Measurements from ENCODE around the gene C16orf92.
A peak's percentile ranks its signal among the peaks of the same experiment; 100 is the strongest.

The C16orf92 gene

DNA sequence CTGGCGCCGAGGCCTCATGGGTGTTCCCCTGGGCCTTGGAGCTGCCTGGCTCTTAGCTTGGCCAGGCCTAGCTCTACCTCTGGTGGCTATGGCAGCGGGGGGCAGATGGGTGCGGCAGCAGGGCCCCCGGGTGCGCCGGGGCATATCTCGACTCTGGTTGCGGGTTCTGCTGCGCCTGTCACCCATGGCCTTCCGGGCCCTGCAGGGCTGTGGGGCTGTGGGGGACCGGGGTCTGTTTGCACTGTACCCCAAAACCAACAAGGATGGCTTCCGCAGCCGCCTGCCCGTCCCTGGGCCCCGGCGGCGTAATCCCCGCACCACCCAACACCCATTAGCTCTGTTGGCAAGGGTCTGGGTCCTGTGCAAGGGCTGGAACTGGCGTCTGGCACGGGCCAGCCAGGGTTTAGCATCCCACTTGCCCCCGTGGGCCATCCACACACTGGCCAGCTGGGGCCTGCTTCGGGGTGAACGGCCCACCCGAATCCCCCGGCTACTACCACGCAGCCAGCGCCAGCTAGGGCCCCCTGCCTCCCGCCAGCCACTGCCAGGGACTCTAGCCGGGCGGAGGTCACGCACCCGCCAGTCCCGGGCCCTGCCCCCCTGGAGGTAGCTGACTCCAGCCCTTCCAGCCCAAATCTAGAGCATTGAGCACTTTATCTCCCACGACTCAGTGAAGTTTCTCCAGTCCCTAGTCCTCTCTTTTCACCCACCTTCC lies 35.5 kb upstream of the C16orf92 start:
- DNase-seq = no peak
- intact Hi-C loops (cut with DNase I) = no loop called here

DNA sequence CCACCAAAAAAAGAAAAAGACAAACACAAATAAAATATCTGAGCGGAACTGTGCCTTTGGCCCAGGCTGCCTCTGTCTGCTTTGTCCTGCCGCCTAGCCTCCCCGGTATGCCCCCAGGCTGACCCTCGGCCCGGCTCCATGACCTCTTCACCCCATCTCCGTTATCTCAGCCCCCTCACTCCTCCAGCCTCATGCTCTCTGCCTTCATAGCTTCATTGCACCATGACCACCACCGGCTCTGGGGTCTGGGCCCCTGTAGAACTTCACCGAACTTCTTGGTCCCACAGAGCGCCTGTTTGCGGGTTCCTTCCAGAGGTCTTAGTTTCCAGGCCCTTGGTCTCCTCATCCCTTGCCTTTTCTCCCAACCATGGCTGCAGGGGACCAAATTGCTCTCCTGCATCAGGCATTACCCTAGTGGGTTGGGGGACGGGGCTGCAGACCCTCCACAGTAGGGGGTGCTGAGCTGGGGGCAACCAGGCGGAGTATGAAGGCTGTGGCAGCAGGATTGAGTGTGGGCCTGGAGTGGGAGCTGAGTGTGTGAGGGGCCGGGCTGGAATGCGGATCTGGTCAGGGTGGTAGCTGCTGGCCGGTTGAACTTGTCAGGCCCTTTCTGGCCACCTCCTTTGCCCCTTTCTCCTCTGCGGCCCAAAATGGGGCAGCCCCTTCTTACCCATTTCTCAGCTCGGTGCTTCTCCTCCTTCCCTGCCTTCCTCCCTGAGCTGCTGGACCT lies 34.5 kb upstream of the C16orf92 start:
- intact Hi-C loops (cut with DNase I) = no loop called here
- DNase-seq = no peak

DNA sequence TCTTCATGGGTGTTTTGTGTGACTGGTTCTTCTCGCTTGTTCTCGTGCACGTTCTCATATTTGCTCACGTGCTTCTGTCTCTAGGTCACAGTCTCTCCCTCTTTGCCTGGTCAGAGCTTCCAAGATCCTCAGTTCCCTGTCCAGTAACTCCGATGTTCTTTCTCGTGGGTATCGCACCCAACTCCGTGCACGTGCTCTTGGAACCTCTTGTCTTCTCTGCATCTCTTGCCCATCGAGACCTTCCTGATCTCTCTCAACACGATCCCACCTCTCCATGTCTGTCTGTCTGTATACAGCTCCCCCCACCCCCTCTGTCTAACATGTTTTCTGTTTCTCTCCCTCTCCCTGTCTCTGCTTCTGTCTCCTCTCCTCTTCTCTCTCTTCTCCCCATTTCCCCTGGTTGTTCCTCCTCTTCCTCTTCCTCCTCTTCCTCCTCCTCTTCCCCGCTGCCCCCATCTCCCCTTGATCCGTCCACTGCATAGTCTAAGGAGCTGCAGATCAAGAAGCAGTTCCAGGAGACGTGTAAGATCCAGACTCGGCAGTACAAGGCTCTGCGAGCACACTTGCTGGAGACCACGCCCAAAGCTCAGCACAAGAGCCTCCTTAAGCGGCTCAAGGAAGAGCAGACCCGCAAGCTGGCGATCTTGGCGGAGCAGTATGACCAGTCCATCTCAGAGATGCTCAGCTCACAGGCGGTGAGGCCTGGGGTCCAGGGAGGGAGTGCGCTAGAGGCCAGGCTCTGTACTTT lies 33.7 kb upstream of the C16orf92 start:
- DNase-seq = no peak
- intact Hi-C loops (cut with DNase I) = no loop called here

DNA sequence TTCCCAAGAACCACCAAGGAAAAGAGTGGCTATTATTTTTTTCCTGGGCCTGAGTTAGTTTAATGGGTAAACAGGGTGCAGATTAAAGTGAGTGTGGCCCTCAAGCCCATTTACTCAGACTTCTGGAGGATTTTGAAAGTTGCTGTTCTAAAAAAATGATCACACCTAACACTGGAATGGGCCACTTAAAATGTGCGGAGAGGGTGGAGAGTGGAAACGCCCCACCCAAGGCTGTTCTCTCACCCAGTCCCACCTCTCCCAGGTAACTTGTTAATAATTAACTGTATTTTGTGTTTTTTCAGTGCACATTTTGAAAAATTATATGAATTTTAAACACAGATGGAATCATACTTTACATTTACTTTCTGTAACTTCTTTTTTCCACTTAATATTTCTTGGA lies 33.0 kb upstream of the C16orf92 start:
- intact Hi-C loops (cut with DNase I) = loop anchor here (10.0 kb wide), 2 partner anchors 65 to 175 kb away; partner anchors contain the start of genes PAGR1 and PRRT2
- DNase-seq = no peak

DNA sequence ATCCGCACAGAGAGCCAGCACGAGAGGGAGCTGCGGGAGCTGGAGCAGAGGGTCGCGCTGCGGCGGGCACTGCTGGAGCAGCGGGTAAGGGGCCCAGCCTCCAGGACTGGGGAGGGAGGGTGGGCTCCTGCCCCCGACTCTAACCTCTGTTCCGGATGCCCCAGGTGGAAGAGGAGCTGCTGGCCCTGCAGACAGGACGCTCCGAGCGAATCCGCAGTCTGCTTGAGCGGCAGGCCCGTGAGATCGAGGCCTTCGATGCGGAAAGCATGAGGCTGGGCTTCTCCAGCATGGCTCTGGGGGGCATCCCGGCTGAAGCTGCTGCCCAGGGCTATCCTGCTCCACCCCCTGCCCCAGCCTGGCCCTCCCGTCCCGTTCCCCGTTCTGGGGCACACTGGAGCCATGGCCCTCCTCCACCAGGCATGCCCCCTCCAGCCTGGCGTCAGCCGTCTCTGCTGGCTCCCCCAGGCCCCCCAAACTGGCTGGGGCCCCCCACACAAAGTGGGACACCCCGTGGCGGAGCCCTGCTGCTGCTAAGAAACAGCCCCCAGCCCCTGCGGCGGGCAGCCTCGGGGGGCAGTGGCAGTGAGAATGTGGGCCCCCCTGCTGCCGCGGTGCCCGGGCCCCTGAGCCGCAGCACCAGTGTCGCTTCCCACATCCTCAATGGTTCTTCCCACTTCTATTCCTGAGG lies 32.0 kb upstream of the C16orf92 start:
- intact Hi-C loops (cut with DNase I) = loop anchor here (10.0 kb wide), 2 partner anchors 64 to 176 kb away; partner anchors contain the start of genes PAGR1 and PRRT2
- no peak for DNase-seq

DNA sequence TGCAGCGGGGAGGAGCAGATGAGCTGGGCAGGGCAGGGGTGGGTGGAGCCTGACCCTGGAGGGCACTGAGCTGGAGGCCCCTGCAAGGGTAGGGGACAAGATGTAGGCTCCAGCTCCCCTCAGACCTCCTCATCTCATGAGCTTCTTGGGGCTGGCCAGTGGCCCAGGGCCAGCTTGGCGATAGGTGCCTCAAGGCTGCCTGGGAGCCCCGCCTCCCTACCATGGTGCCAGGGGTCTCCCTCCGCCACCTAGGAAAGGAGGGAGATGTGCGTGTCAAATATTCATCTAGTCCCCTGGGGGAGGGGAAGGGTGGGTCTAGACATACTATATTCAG lies 31.5 kb upstream of the C16orf92 start:
- intact Hi-C loops (cut with DNase I) = loop anchor here (10.0 kb wide), 2 partner anchors 63 to 177 kb away; partner anchors contain the start of genes PAGR1 and PRRT2
- DNase-seq = no peak

DNA sequence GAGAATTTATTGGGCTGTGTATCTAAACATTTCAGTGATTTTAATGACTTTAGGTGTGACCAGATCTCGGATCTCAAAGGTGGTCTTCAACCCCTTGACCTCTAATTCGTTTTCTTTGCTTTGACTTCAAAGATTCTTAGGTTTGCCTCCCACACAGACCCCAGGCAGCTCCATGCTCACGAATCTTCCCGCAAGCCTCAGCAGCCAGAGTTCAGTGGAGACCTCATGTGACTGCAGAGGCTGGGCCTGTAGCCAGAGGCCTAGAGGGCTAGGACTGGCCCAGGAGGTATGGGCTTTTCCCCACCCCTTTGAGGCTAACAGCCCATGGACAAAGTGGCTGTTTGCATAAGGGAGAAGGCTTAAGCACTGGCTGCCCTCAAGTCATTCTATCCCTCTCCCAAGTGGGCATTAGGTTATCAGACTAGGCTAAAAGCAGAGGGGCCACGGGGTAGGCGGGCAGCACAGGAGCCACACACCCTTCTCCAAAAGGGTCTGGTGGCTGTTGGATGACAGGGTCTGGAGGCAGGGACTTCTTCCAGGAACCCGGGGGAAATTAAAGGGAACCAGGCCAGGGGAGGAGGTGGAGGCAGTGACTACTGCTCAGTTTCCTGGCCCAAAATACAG lies 30.5 kb upstream of the C16orf92 start:
- DNase-seq = no peak
- intact Hi-C loops (cut with DNase I) = loop anchor here (10.0 kb wide), 2 partner anchors 62 to 178 kb away; partner anchors contain the start of genes PAGR1 and PRRT2

DNA sequence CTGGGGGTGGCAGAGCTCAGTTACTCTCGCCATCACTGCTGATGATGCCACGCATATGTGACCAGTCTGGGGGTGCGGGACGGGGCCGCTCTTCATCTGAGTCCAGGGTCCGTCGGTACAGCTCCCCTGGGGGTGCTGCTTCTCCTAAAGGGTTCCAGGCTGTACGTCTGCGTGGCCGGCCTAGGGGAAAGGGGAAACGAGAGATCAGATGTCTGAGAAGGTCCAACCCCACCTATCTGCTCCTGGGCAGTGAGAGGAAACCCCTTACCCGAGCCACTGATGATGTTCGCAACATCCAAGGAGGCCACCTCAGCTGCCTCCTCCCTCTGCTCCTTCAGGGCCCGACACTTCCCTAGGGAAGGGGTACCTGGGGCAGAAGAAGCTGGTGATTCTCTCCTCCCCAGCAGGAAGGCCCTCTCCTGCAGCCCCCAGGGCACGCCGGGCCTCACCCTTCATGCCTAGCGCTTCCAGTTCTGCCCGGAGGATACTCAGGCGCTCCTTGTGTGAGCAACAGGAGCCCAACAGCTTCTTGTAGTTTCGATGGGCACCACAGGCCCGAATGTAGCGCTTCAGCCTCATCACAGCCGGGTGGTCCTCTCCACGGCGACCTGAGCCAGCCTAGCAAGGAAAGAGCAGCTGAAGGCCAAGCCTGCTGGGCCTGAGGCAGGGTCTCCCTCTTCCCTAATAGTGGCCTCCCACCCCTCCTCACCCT lies 29.7 kb upstream of the C16orf92 start:
- no peak for DNase-seq
- intact Hi-C loops (cut with DNase I) = loop anchor here (10.0 kb wide), 2 partner anchors 61 to 179 kb away; partner anchors contain the start of genes PAGR1 and PRRT2

DNA sequence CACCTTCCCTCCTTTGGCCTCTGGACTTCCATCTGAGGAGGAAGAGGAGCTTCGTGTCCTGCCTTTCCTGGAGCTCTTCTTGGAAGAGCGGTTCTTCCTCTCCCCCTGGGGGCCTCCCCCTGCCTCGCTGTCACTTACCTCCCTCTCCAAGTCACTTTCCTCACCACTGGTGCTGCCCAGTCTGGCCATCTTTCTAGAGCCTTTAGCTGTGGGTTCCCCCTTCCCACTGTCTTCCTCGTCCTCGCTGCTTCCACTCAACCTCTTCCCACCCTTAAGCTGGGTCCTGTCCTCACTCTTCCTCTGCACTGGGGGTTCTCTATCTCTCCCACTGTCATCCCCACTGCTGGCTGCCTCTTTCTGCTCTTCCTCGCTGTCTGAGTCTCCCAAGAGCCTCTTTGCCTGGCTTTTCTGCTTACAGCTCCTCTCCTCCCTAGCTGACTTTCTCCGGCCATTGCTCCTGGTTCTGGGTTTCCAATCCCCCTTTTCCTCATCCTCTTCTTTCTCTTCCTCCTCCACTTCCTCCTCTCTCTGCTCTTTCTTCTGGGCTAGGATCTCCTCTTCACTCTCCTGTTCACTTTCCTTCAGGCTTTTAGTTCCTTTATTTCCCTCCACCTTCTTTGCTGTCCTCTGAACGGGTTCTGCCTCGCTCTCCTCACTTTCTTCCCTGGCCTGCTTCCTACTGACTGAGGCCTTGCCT lies 28.9 kb upstream of the C16orf92 start:
- DNase-seq = no peak
- intact Hi-C loops (cut with DNase I) = loop anchor here (2.0 to 10.0 kb wide), 3 partner anchors 19 to 179 kb away; partner anchors contain the start of genes PAGR1 and PRRT2

DNA sequence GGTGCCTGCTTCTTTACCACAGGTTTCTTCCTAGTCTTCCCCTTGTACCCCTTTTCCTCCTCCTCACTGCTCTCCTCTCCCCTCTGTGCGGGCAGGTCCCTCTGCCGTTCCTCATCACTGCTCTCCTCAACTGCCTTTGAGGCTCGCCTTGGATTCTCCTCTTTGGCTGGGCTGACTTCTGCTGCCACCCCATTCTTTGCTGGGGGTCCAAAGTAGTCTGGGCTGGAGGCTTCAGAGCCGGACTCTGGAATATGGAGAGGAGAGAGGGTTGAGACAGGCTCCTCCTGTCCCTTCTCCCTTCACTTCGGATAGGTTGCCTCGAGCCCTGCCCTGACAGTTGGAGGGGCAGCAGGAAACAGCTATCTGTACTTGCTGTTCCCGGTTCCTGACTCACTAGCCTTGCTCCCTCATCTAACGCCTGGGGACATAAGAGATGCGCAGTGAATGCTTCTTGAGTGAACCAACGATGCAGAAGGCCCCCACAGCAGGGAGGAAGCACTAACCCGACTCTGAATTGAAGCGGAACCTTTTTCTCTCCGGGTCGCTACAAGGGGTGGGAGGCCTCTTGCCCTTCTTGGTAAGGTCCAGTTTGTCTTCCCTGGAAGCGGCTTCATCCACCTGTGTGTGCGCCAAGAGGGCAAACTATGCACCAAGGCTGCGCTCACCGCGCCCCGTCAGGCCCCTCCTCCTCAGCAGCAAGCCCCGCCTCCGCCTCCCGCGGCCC lies 28.2 kb upstream of the C16orf92 start:
- intact Hi-C loops (cut with DNase I) = loop anchor here (2.0 to 10.0 kb wide), 3 partner anchors 20 to 180 kb away; partner anchors contain the start of genes PAGR1 and PRRT2
- DNase-seq = peak in 30 of 42 donors; percentile 50 to 83 (median 74)

DNA sequence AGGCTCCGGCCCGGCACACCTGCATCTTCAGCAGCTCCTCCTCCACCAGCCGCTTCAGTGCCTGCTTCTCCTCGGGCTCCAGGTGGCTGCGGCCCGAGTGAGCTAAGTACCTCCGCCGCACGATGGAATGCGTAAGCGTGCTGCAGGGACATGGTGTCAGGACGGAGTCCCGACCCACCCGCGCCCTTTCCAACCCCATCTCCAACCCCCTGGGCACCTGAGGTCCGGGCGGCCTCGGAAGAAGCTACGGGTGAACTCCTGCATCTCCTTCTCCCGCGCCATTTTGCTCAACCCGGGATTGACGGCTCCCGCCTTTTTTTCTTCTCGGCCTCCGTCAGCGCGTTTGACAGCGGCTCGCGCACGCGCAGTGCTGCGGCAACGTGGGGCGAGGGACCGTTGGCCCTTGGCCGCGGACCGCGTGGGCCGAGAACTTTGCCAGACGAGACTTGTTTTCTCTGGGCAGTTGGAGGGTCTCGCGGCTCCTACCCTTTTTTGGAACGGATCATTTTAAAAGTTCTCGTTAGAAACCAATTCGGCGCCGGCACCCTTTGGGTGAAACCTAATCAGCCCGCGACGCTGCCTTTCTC lies 27.6 kb upstream of the C16orf92 start, which contains the start of gene HIRIP3:
Gene HIRIP3 (minus strand): TSS at position 294 of the 587 bp plus-strand sequence. CDS start 12 bp downstream, at position 282.
- intact Hi-C loops (cut with DNase I) = loop anchor here (2.0 to 10.0 kb wide), 3 partner anchors 21 to 181 kb away; partner anchors contain the start of genes PAGR1 and PRRT2
- peak; percentile 66 to 95 (median 89) for DNase-seq

DNA sequence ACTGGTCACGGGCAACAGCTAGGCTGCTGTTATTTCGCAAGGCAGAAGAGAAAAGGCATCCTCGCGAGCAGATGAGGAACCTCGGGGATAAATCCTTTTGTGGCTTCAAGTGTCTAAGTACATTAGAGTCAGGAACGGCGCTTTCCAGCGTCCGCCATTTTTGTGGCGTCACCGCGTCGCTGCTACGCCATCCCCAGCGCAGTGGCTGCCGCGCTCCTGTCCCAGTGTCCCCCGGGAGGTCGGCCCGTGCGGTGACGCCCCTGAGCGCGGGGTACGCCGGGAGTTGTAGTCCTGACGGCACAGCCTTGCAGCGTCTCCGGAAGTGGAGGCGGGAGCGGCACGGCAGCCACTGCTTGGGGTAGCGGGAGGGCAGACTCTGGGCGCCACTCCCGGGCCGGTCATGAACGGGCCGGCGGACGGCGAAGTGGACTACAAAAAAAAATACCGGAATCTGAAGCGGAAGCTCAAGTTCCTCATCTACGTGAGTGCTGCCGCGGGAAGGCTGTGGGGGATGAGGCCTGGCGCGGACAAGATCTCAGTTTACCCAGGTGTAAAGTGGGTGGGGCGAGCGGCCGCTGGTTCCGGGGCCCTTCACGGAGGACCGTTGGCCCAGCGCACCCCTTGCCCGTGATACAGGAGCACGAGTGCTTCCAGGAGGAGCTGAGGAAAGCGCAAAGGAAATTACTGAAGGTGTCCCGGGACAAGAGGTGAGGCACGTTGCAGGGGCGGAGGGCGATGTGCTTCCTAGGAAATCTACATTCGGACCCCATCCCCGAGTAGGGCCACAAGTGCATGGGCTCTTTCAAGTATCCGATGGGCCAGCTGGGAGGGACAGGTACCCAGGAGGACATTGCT lies 26.9 kb upstream of the C16orf92 start, which contains the start of gene INO80E:
Gene INO80E (plus strand): TSS at position 331 of the 855 bp plus-strand sequence. CDS start 70 bp downstream, at position 401.
- intact Hi-C loops (cut with DNase I) = loop anchor here (2.0 to 10.0 kb wide), 3 partner anchors 21 to 181 kb away; partner anchors contain the start of genes PAGR1 and PRRT2
- DNase-seq = peak; percentile 97 to 100 (median 100)

DNA sequence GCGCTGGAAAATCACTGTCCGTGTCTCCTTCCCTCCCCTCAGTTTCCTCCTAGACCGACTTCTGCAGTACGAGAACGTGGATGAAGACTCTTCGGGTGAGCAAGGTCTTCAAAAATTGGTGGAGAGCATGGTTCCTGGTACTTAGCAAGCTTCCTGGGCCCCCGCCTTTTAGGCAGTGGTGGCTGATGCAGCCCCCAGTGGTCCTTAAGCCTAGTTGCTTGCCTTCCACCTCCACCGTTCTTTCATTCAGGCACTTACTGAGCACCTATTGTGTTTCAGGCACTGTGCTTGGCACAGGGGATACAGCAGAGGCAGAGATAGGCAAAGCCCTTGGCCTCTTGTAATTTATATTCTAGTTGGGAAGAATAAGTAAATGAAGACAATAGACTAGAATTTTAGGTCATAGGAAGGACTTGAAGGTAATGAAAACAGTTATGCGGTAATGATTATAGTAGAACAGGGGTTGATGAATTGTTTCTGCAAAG lies 26.2 kb upstream of the C16orf92 start:
- intact Hi-C loops (cut with DNase I) = loop anchor here (10.0 kb wide), 2 partner anchors 58 to 182 kb away; partner anchors contain the start of genes PAGR1 and PRRT2
- no peak for DNase-seq

DNA sequence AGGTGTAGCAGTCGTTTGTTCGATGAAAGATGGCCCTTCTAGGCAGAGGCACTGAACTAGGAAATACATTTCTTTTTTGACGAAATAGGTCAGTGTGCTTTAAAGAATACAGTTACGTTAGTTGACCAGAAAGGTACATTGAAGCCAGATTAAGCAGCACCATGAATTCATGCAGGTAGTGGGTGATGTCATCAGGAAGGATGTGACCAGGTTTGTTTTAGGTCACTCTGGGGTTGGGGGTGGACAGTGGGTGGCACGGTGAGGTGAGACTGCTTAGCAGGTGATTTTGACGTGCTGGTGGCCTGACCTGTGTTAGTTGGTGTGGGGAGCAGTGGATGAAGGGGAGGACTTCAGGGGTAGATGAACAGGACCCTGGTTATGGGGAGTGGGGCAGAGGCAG lies 23.4 kb upstream of the C16orf92 start:
- DNase-seq = no peak
- intact Hi-C loops (cut with DNase I) = loop anchor here (10.0 kb wide), 2 partner anchors 55 to 185 kb away; partner anchors contain the start of genes PAGR1 and PRRT2
